Measurements from ENCODE around the gene DPP6. TPM values are rescaled to one million over a fixed set of nuclear protein-coding genes. Genes with fewer than 3 reads are reported as not detected.

The DPP6 gene
- total and polyA plus RNA-seq, 9 donors, result 3.3 to 11.5 (median 4.7) TPM

DNA sequence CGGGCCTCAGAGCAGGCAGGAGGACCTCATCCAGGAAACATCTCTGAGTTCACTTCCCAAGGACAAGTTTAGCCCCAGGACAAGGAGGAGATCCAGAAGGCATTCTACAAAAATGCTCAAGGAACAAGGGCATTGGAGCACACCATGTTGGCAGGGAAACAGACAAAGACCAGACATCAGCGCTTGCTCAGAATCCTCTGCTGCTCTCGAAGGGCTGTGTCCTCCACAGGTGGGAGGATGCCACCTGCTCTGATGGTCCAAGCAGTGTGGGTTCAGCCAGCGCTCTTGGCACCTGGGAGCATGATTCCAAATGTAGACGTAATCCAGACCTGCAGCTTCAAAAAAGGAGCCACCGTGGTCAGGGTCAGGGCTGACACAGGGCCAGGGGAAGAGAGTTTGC, 160.7 kb downstream of the DPP6 start:
- Histone ChIP-seq H3K27me3 (ENCODE audit: control insufficient read depth, insufficient read depth, low read length) (no peaks in the 10 kb centered on the region), H3K4me1 (ENCODE audit: control insufficient read depth, insufficient read depth, low read length) (no peaks in the 10 kb centered on the region), H3K27ac (ENCODE audit: low read length) (no peak overlapping the region), H3K36me3 (ENCODE audit: control insufficient read depth, insufficient read depth, low read length) (no peaks in the 10 kb centered on the region), H3K9me3 (replicated peaks; ENCODE audit: control insufficient read depth, low read depth, low read length) (no peaks in the 10 kb centered on the region), H3K4me3 (ENCODE audit: low read length) (no peak overlapping the region)
- no peak for DNase-seq
- WGBS (ENCODE audit: insufficient coverage), result 83% methylated on average over 5 of the region's 6 CpGs

DNA sequence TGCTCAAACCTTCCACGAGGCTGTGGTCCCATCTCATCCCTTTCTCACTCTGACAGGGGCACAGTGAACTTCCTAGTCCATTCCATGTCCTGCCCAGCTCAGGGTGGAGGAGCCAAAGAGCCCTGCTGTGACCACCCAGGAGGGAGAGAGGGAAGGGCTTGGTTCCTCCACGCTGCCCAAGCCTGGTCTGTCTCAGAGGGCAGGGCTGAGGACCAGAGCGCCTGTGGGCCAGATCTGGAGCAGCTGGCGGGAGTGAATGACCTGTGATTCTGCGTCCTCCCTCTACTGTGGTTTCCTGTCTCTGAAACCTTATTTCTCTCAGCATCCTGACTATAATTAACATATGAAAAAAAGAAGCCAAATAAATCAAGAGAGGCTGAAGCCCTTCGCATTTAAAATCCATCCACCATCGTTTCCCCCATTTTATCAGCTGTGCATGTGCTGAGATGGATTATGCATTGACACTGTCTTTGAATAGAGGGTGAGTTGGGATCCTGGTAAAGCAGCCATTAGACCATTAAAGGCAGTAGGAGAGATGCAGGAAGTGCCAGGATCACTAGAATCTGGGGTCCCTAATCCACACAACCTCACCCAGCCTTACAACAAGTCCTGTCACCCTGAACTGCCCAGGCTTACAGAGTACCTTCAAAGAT, 165.6 kb downstream of the DPP6 start:
- no peaks in the 10 kb centered on the region for H3K4me1 ChIP-seq (ENCODE audit: control insufficient read depth, insufficient read depth, low read length)
- no peaks in the 10 kb centered on the region for H3K27me3 ChIP-seq (ENCODE audit: control insufficient read depth, insufficient read depth, low read length)
- WGBS (ENCODE audit: insufficient coverage), result 68% methylated on average over 3 of the region's 7 CpGs
- no peak overlapping the region for H3K27ac ChIP-seq (ENCODE audit: low read length)
- H3K4me3 ChIP-seq (ENCODE audit: low read length), result no peak overlapping the region
- no peak for DNase-seq
- H3K36me3 ChIP-seq (ENCODE audit: control insufficient read depth, insufficient read depth, low read length), result no peaks in the 10 kb centered on the region
- no peaks in the 10 kb centered on the region for H3K9me3 ChIP-seq (replicated peaks; ENCODE audit: control insufficient read depth, low read depth, low read length)

DNA sequence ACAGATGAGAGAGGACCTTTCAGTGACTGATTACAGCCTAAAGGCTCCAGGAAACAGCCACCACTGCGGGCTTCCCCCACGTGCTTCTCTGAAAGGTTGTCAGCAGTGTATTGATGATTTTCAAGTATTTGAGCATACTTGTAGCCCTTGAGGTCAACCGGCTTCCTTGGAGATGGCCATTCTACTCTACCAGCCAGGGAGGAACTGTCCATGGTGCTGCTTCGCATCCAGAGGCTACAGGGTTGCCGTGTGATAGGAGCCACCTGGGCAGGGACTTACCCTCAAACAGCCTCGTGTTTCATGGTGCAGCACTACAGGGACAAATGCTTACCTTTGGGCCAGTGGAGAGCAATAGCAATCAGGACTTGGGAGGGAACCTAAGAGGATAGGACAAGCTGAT, 179.5 kb downstream of the DPP6 start:
- Histone ChIP-seq H3K9me3 (replicated peaks; ENCODE audit: control insufficient read depth, low read depth, low read length) (peaks cover 2% of the 10 kb centered on the region), H3K4me3 (ENCODE audit: low read length) (no peak overlapping the region), H3K36me3 (ENCODE audit: control insufficient read depth, insufficient read depth, low read length) (no peaks in the 10 kb centered on the region), H3K4me1 (ENCODE audit: control insufficient read depth, insufficient read depth, low read length) (no peaks in the 10 kb centered on the region), H3K27ac (ENCODE audit: low read length) (no peak overlapping the region), H3K27me3 (ENCODE audit: control insufficient read depth, insufficient read depth, low read length) (no peaks in the 10 kb centered on the region)
- 0% methylated on average over 2 of the region's 6 CpGs for WGBS (ENCODE audit: insufficient coverage)
- peak; percentile 6 for DNase-seq

DNA sequence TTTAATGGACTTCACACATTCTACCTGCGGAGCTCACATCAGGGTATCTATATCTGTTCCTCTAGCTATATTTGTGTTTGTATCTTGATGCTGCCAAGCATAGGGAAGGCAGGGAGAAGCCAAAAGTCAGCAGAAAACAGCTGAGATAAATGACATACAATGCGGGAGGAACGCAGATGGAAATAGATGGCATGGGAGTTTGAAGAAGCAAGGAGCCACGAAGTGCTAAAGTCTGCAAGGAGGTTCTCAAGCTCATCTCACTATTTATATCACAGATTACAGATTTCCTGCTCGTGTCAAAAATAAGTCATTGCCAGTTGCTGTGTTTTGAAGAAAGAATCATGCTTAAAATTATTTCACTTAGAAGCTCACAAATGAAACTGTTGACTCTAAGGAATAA, 180.5 kb downstream of the DPP6 start:
- no peak for DNase-seq
- Histone ChIP-seq H3K9me3 (replicated peaks; ENCODE audit: control insufficient read depth, low read depth, low read length) (peaks cover 2% of the 10 kb centered on the region), H3K27ac (ENCODE audit: low read length) (no peak overlapping the region), H3K4me1 (ENCODE audit: control insufficient read depth, insufficient read depth, low read length) (no peaks in the 10 kb centered on the region), H3K27me3 (ENCODE audit: control insufficient read depth, insufficient read depth, low read length) (no peaks in the 10 kb centered on the region), H3K36me3 (ENCODE audit: control insufficient read depth, insufficient read depth, low read length) (no peaks in the 10 kb centered on the region), H3K4me3 (ENCODE audit: low read length) (no peak overlapping the region)
- WGBS (ENCODE audit: insufficient coverage), result 100% methylated on average over 1 of the region's 5 CpGs

DNA sequence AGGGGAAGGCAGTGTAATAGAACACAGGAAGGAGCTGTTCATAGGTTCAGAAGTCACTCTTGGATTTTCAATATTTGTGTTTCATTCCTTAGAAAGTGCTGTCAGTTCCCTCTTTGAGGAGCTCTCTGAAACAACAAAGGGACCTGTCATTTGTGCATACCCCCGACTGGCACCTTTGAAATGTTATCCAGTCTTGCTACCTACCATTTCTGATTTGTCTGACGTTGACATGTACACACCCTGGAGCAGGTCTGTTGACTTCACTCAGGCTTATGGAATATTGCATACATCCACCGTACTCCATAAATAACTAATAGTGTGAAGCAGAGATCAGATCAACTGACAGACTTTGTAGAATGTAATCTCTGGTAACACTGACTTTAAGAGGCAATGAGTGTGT, 189.8 kb downstream of the DPP6 start:
- no peak overlapping the region for H3K4me3 ChIP-seq (ENCODE audit: low read length)
- no peaks in the 10 kb centered on the region for H3K27me3 ChIP-seq (ENCODE audit: control insufficient read depth, insufficient read depth, low read length)
- H3K27ac ChIP-seq (ENCODE audit: low read length), result no peak overlapping the region
- no peaks in the 10 kb centered on the region for H3K4me1 ChIP-seq (ENCODE audit: control insufficient read depth, insufficient read depth, low read length)
- H3K36me3 ChIP-seq (ENCODE audit: control insufficient read depth, insufficient read depth, low read length), result no peaks in the 10 kb centered on the region
- peaks cover 12% of the 10 kb centered on the region for H3K9me3 ChIP-seq (replicated peaks; ENCODE audit: control insufficient read depth, low read depth, low read length)
- 86% methylated on average over 1 of the region's 3 CpGs for WGBS (ENCODE audit: insufficient coverage)
- DNase-seq, result no peak

DNA sequence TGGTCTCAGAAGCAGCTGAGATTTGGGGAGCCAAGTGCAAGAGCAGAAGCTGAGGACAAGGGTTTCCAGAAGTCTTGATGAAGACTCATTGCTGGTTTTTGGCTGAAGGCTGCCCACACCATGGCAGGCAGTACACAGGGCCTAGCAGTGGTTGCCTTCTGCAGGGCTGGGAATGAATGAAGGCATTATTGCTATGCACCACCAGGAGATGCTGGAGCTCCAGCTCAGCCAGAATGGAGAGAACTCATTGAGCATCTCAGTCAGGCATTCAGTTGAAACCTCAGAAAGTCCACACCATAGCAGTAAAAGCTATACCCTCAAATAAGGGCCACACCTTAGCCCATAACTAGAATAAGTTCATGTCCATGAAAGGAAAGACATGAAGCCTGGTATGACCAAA, 190.5 kb downstream of the DPP6 start:
- H3K27ac ChIP-seq (ENCODE audit: low read length), result no peak overlapping the region
- H3K36me3 ChIP-seq (ENCODE audit: control insufficient read depth, insufficient read depth, low read length), result no peaks in the 10 kb centered on the region
- peaks cover 12% of the 10 kb centered on the region for H3K9me3 ChIP-seq (replicated peaks; ENCODE audit: control insufficient read depth, low read depth, low read length)
- no peaks in the 10 kb centered on the region for H3K4me1 ChIP-seq (ENCODE audit: control insufficient read depth, insufficient read depth, low read length)
- no peak for DNase-seq
- H3K27me3 ChIP-seq (ENCODE audit: control insufficient read depth, insufficient read depth, low read length), result no peaks in the 10 kb centered on the region
- H3K4me3 ChIP-seq (ENCODE audit: low read length), result no peak overlapping the region

DNA sequence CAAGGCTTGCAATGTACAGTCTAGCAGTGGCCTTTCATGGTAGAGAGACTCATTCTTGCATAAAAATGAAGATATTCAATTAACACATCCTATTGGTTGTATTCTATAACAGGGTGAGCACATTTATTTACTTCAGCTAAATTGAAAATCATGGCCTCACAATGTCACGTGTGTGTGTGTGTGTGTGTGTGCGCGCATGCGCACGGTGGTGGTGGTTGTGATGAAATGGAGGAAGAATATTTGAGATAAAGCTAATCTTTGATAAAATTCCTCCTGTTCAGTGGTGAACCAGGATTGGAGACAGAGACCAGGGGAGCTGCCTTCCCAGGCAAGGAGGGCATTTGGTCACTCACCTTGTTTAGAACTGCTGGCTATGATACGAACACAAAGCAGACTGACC, 199.8 kb downstream of the DPP6 start:
- Histone ChIP-seq H3K36me3 (ENCODE audit: control insufficient read depth, insufficient read depth, low read length) (no peaks in the 10 kb centered on the region), H3K4me1 (ENCODE audit: control insufficient read depth, insufficient read depth, low read length) (no peaks in the 10 kb centered on the region), H3K4me3 (ENCODE audit: low read length) (no peak overlapping the region), H3K27me3 (ENCODE audit: control insufficient read depth, insufficient read depth, low read length) (no peaks in the 10 kb centered on the region), H3K27ac (ENCODE audit: low read length) (no peak overlapping the region), H3K9me3 (replicated peaks; ENCODE audit: control insufficient read depth, low read depth, low read length) (no peaks in the 10 kb centered on the region)
- no peak for DNase-seq
- WGBS (ENCODE audit: insufficient coverage), result 40% methylated on average over 1 of the region's 6 CpGs

DNA sequence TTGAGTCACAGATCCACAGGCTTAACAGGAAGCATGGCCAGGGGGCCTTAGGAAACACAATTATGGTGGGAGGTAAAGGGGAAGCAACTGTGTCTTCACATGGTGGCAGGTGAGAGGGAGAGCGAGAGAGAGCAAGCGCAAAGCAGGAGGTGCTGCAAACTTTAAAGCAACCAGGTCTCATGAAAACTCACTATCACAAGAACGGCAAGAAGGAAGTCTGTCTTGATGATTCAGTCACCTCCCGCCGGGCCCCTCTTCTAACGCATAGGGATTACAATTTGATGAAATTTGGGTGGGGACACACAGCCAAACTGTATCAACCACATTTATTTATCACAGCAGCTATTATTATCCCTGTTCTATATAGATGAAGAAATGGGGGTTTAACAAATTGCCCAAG, 201.6 kb downstream of the DPP6 start:
- Histone ChIP-seq H3K4me1 (ENCODE audit: control insufficient read depth, insufficient read depth, low read length) (no peaks in the 10 kb centered on the region), H3K27ac (ENCODE audit: low read length) (no peak overlapping the region), H3K4me3 (ENCODE audit: low read length) (no peak overlapping the region), H3K27me3 (ENCODE audit: control insufficient read depth, insufficient read depth, low read length) (no peaks in the 10 kb centered on the region), H3K9me3 (replicated peaks; ENCODE audit: control insufficient read depth, low read depth, low read length) (no peaks in the 10 kb centered on the region), H3K36me3 (ENCODE audit: control insufficient read depth, insufficient read depth, low read length) (no peaks in the 10 kb centered on the region)
- WGBS (ENCODE audit: insufficient coverage), result no CpG with 5 or more reads among the region's 6 CpGs
- DNase-seq, result no peak

DNA sequence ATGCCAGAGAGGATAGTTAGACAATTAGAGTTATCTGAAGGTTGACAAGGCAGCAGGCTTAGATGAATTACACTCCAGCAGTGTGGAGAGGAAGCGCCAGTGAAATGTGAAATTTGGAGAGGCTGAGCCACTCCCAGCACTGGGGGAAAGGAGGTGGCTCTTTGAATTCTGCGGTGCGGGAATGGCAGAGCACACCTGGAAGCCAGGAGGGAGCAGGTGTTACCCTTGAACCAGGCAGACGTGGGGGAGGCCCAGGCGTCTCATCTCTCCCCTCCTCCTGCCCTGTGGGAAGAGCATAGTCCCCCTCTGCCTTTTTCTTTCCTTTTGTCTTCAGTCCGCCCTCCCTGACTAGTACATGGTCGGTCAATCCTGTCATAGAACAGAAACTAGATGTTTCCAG, 203.1 kb downstream of the DPP6 start:
- H3K27ac ChIP-seq (ENCODE audit: low read length), result no peak overlapping the region
- no peaks in the 10 kb centered on the region for H3K36me3 ChIP-seq (ENCODE audit: control insufficient read depth, insufficient read depth, low read length)
- 9% methylated on average over 1 of the region's 7 CpGs for WGBS (ENCODE audit: insufficient coverage)
- DNase-seq, result no peak
- H3K9me3 ChIP-seq (replicated peaks; ENCODE audit: control insufficient read depth, low read depth, low read length), result no peaks in the 10 kb centered on the region
- no peak overlapping the region for H3K4me3 ChIP-seq (ENCODE audit: low read length)
- H3K27me3 ChIP-seq (ENCODE audit: control insufficient read depth, insufficient read depth, low read length), result no peaks in the 10 kb centered on the region
- H3K4me1 ChIP-seq (ENCODE audit: control insufficient read depth, insufficient read depth, low read length), result no peaks in the 10 kb centered on the region

DNA sequence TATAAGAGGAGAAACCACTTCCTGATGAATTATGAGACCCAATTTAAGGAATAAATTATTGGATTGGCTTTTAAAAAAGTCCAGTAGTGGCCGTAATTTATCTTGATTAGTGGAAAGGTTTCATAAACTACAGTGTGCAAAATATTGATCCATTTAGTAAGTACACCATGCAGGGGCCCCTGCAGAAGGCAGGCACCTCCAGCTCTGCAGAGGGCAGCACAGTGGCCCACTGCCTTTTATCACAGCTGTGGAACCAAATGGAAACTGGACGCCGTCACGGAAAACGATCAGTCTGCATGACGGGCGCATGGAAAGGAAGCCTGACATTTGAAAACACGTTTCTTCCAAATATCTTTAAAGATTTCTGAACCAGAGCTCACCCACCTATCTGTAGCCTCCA, 204.0 kb downstream of the DPP6 start:
- H3K4me1 ChIP-seq (ENCODE audit: control insufficient read depth, insufficient read depth, low read length), result no peaks in the 10 kb centered on the region
- H3K27me3 ChIP-seq (ENCODE audit: control insufficient read depth, insufficient read depth, low read length), result no peaks in the 10 kb centered on the region
- no peak overlapping the region for H3K27ac ChIP-seq (ENCODE audit: low read length)
- no peak for DNase-seq
- H3K4me3 ChIP-seq (ENCODE audit: low read length), result no peak overlapping the region
- H3K9me3 ChIP-seq (replicated peaks; ENCODE audit: control insufficient read depth, low read depth, low read length), result no peaks in the 10 kb centered on the region
- no peaks in the 10 kb centered on the region for H3K36me3 ChIP-seq (ENCODE audit: control insufficient read depth, insufficient read depth, low read length)
- WGBS (ENCODE audit: insufficient coverage), result 82% methylated on average over 6 of the region's 8 CpGs

DNA sequence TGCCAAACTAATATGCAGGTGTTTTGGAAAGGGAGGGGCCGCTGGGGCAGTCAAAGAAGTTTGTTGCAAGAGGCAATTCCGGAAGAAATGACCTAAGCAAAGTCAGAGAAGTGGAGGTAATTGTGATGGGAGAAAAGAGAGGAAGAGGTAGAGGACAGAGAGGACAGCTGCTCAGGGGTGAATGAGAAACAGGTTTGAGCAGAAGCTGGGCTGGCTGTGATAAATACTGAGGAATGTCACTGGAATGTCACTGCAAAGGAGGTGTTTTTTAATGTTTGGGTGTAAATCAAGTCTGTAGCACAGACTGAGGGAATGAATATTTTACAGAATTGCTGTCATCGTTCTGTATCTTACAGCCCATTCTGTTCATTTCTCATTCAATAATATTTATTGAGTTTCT, 207.2 kb downstream of the DPP6 start:
- no peak for DNase-seq
- 45% methylated on average over 2 of the region's 3 CpGs for WGBS (ENCODE audit: insufficient coverage)
- H3K27ac ChIP-seq (ENCODE audit: low read length), result no peak overlapping the region
- H3K36me3 ChIP-seq (ENCODE audit: control insufficient read depth, insufficient read depth, low read length), result no peaks in the 10 kb centered on the region
- H3K9me3 ChIP-seq (replicated peaks; ENCODE audit: control insufficient read depth, low read depth, low read length), result no peaks in the 10 kb centered on the region
- no peaks in the 10 kb centered on the region for H3K27me3 ChIP-seq (ENCODE audit: control insufficient read depth, insufficient read depth, low read length)
- H3K4me3 ChIP-seq (ENCODE audit: low read length), result no peak overlapping the region
- no peaks in the 10 kb centered on the region for H3K4me1 ChIP-seq (ENCODE audit: control insufficient read depth, insufficient read depth, low read length)
